GM18502 (cell line): Measurements from ENCODE around the gene DENR.
"Not testable (repeated sequence)": the region's sequence is repeated elsewhere in the genome, so short reads cannot be mapped to it uniquely, and the experiment has no call there.

ENCODE experiments used
- ATAC-seq: cut with Tn5 transposase; IDR thresholded peaks from one replicate; pipeline ENCODE4 v1.9.1; 2021; ENCODE audit warnings: mild to moderate bottlenecking; ENCODE audit not compliant: unreplicated experiment, poor library complexity

The DENR gene

GRCh38 chr12:122752464-122753318, at the start of gene DENR:
TSS of gene DENR (plus strand) at chr12:122752824. CDS start at chr12:122753702, 878 bp downstream.
- peak; percentile 91 for ATAC-seq

GRCh38 chr12:122702890-122703611, 49.6 kb upstream of the DENR start, which contains the start of gene HCAR2:
TSS of gene HCAR2 (minus strand) at chr12:122703357. CDS start at chr12:122703283, 74 bp downstream.
- not testable (repeated sequence) for ATAC-seq

- not testable (repeated sequence) for ATAC-seq
These were observed 48.8 kb upstream of the DENR start for GRCh38 chr12:122703841-122704240.

GRCh38 chr12:122709287-122709686, 43.3 kb upstream of the DENR start:
- not testable (repeated sequence) for ATAC-seq

GRCh38 chr12:122710341-122710740, 42.3 kb upstream of the DENR start:
- not testable (repeated sequence) for ATAC-seq

GRCh38 chr12:122711266-122711665, 41.4 kb upstream of the DENR start:
- not testable (repeated sequence) for ATAC-seq

- ATAC-seq = not testable (repeated sequence)
These were observed 39.0 kb upstream of the DENR start for GRCh38 chr12:122713491-122714188.

GRCh38 chr12:122715211-122715610, 37.4 kb upstream of the DENR start:
- not testable (repeated sequence) for ATAC-seq

GRCh38 chr12:122716658-122717057, 36.0 kb upstream of the DENR start, which contains the start of gene HCAR3:
TSS of gene HCAR3 (minus strand) at chr12:122716811. CDS start at chr12:122716737, 74 bp downstream.
- ATAC-seq = not testable (repeated sequence)

- no peak for ATAC-seq
These were observed 31.5 kb upstream of the DENR start for GRCh38 chr12:122721057-122721545.

GRCh38 chr12:122722387-122722786, 30.2 kb upstream of the DENR start:
- no peak for ATAC-seq

- no peak for ATAC-seq
These were observed 27.9 kb upstream of the DENR start for GRCh38 chr12:122724641-122725243.

GRCh38 chr12:122725452-122726079, 27.1 kb upstream of the DENR start:
- ATAC-seq = no peak

GRCh38 chr12:122726080-122726558, 26.5 kb upstream of the DENR start:
- peak; percentile 50 for ATAC-seq

- no peak for ATAC-seq
These were observed 22.9 kb upstream of the DENR start for GRCh38 chr12:122729583-122730214.

- no peak for ATAC-seq
These were observed 22.2 kb upstream of the DENR start, which contains the start of gene HCAR1 for GRCh38 chr12:122730215-122731014. TSS of gene HCAR1 (minus strand) at chr12:122730844. CDS start at chr12:122730339, 505 bp downstream.

- ATAC-seq = no peak
These were observed 20.5 kb upstream of the DENR start for GRCh38 chr12:122732170-122732569.

GRCh38 chr12:122732611-122733010, 20.0 kb upstream of the DENR start:
- ATAC-seq = no peak
